ENCODE data around the gene BIN1. TPM values are rescaled to one million over a fixed set of nuclear protein-coding genes. Genes with fewer than 3 reads are reported as not detected.

BIN1 gene
- total RNA-seq, 1 experiment from 2014 or later, result 31.8 TPM

- Histone ChIP-seq H3K27ac (ENCODE audit: low read depth, low read length) (no peak overlapping the region), H3K27me3 (ENCODE audit: insufficient read depth, low read length) (no peaks in the 10 kb centered on the region), H3K79me2 (ENCODE audit: insufficient read depth, low read length) (no peaks in the 10 kb centered on the region; the same call in 1 of the 2 replicates), H4K20me1 (ENCODE audit: insufficient read depth) (no peaks in the 10 kb centered on the region), H3K9me3 (ENCODE audit: control insufficient read depth in 1 of 2, insufficient read depth in 1 of 2, low read depth in 1 of 2, low read length in 2 of 2) (no peaks in the 10 kb centered on the region), H3K9ac (ENCODE audit: low read length) (no peak overlapping the region), H3K4me2 (ENCODE audit: low read length) (no peak overlapping the region), H2AFZ (ENCODE audit: low read depth, low read length, poor library complexity, severe bottlenecking) (no peak overlapping the region), H3K36me3 (ENCODE audit: control insufficient read depth in 1 of 2, insufficient read depth in 2 of 2, low read length in 2 of 2) (no peaks in the 10 kb centered on the region), H3K9me2 (ENCODE audit: insufficient read depth) (no peaks in the 10 kb centered on the region), H3K4me1 (ENCODE audit: control insufficient read depth in 1 of 2, insufficient read depth in 2 of 2, low read length in 2 of 2) (peaks cover 16 to 48% of the 10 kb centered on the region in 2 experiments; a peak in 3 of 4 replicates), H3K4me3 (replicated peaks in 1 of 2; ENCODE audit: low read depth in 1 of 2, low read length in 2 of 2) (no peak overlapping the region)
- intact Hi-C loops (cut with micrococcal nuclease), result no loop called here
- ChIA-PET POLR2A (no interaction called here), RAD21 (ENCODE audit: low non-redundant PET in 1 of 2, low total read pairs in 2 of 2, uncharacterized antibody in 2 of 2, unreplicated experiment in 2 of 2) (no interaction called here), CTCF (interaction anchor here (0.9 to 1.0 kb wide), 2 partner anchors 9 kb away, joined by 4 to 5 read pairs; no protein-coding TSS in a partner anchor)
- no TSS peak for BruUV-seq (replicated peaks)
- TF ChIP-seq YY1 (IDR thresholded peaks at IDR 0.05; ENCODE audit: extremely low read depth, insufficient replicate concordance, low read depth, low read length) (no peak), CEBPB (IDR thresholded peaks at IDR 0.05; ENCODE audit: low read depth) (no peak), ATF3 (IDR thresholded peaks at IDR 0.05) (no peak), ELF1 (IDR thresholded peaks at IDR 0.05; ENCODE audit: borderline replicate concordance, low read depth) (no peak), ZBTB33 (IDR thresholded peaks at IDR 0.05; ENCODE audit: extremely low read depth, insufficient replicate concordance, low read length) (no peak), RAD21 (IDR thresholded peaks at IDR 0.05; ENCODE audit: low read depth) (no peak), SP1 (IDR thresholded peaks at IDR 0.05; ENCODE audit: low read depth) (no peak), JUND (IDR thresholded peaks at IDR 0.05) (no peak), POLR2AphosphoS5 (IDR thresholded peaks at IDR 0.05; ENCODE audit: low read depth, low read length) (no peak), EZH2phosphoT487 (IDR thresholded peaks at IDR 0.05; ENCODE audit: borderline replicate concordance) (no peak), FOSL1 (IDR thresholded peaks at IDR 0.05; ENCODE audit: low read depth) (no peak), TCF7L2 (IDR thresholded peaks at IDR 0.05; ENCODE audit: borderline replicate concordance, extremely low read depth, insufficient read depth, insufficient read length) (no peak), POLR2A (IDR thresholded peaks at IDR 0.05; ENCODE audit: borderline replicate concordance, extremely low read depth, insufficient read depth, insufficient read length) (no peak)
- no peak for DNase-seq (ENCODE audit: low read depth, low spot score)
- no peak for ATAC-seq
Observed at GRCh38 chr2:127076924-127077323, 30.0 kb downstream of the BIN1 start.
